Measurements from ENCODE around the gene KCNJ6. TPM values are rescaled to one million over a fixed set of nuclear protein-coding genes. Genes with fewer than 3 reads are reported as not detected.

The KCNJ6 gene
- total and polyA plus RNA-seq, 9 of the 15 experiments (the other 6 are each of a cell fraction or from before 2014, with no cell fraction given) = 0.06 to 0.21 (median 0.13) TPM; not detected in 1

GRCh38 chr21:37742532-37742931 lies 173.7 kb downstream of the KCNJ6 start:
- Histone ChIP-seq H3K9me1 (ENCODE audit: control insufficient read depth, insufficient read depth, low read length) (no peaks in the 10 kb centered on the region), H3K36me3 (ENCODE audit: control insufficient read depth, insufficient read depth, low read length) (no peaks in the 10 kb centered on the region), H3K27me3 (ENCODE audit: control insufficient read depth in 2 of 2, insufficient read depth in 2 of 2, low read length in 2 of 2) (peaks cover 3 to 14% of the 10 kb centered on the region in 2 experiments; a peak in 2 of 5 replicates), H2AFZ (ENCODE audit: low read depth, low read length) (no peak overlapping the region), H3K4me1 (replicated peaks in 1 of 2; ENCODE audit: control insufficient read depth in 2 of 2, insufficient read depth in 2 of 2, low read length in 2 of 2) (no peaks in the 10 kb centered on the region), H3K4me2 (ENCODE audit: insufficient read depth, low read length) (no peak overlapping the region), H3K79me2 (ENCODE audit: control insufficient read depth, insufficient read depth, low read length) (no peaks in the 10 kb centered on the region), H3K27ac (ENCODE audit: extremely low read depth, low read depth, low read length) (no peak overlapping the region), H3K4me3 (no peak overlapping the region), H3K9me3 (replicated peaks; ENCODE audit: control insufficient read depth, insufficient read depth, low read depth, low read length) (no peaks in the 10 kb centered on the region), H3K9ac (ENCODE audit: insufficient read depth in 1 of 2, low read depth in 2 of 2, low read length in 2 of 2) (no peak overlapping the region), H4K20me1 (replicated peaks; ENCODE audit: control insufficient read depth, insufficient read depth, low read length) (no peaks in the 10 kb centered on the region)
- TF ChIP-seq ZNF830 (CRISPR knock-in tag; IDR thresholded peaks at IDR 0.05) (no peak), ZNF76 (CRISPR knock-in tag; IDR thresholded peaks at IDR 0.05; ENCODE audit: borderline replicate concordance) (no peak), ELF2 (CRISPR knock-in tag; IDR thresholded peaks at IDR 0.05) (no peak), IFI16 (CRISPR knock-in tag; IDR thresholded peaks at IDR 0.05) (no peak)
- TF ChIP-seq, protein P1, sequence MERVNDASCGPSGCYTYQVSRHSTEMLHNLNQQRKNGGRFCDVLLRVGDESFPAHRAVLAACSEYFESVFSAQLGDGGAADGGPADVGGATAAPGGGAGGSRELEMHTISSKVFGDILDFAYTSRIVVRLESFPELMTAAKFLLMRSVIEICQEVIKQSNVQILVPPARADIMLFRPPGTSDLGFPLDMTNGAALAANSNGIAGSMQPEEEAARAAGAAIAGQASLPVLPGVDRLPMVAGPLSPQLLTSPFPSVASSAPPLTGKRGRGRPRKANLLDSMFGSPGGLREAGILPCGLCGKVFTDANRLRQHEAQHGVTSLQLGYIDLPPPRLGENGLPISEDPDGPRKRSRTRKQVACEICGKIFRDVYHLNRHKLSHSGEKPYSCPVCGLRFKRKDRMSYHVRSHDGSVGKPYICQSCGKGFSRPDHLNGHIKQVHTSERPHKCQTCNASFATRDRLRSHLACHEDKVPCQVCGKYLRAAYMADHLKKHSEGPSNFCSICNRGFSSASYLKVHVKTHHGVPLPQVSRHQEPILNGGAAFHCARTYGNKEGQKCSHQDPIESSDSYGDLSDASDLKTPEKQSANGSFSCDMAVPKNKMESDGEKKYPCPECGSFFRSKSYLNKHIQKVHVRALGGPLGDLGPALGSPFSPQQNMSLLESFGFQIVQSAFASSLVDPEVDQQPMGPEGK (CRISPR knock-in tag; IDR thresholded peaks at IDR 0.05; ENCODE audit: borderline replicate concordance) = no peak
- no TSS peak for BruUV-seq (replicated peaks)
- no peak for ATAC-seq
- CTCF ChIA-PET (ENCODE audit: low intra/inter-chr PET ratio) = no interaction called here
- in situ Hi-C loops (cut with MboI) = no loop called here
- no peak for DNase-seq (ENCODE audit: extremely low read depth in 1 of 4, low spot score in 3 of 4)
- 0% methylated on average over 1 of the region's 1 CpG for WGBS (ENCODE audit: insufficient coverage, low coverage, missing lambda C conversion rate)
- POLR2A ChIA-PET = interaction anchor here (1.3 kb wide), 1 partner anchor 29 kb away, joined by 3 read pairs; no protein-coding TSS in a partner anchor
- intact Hi-C loops (cut with micrococcal nuclease) = no loop called here
- no peak for FAIRE-seq

Data from K562 (cell line).